Activated CD4-positive, alpha-beta memory T cell treated with anti-CD3 and anti-CD28 coated beads, Interleukin-2, amount 10 ng/mL, durations not matched to agents 7 days and 5 days (primary cell): ENCODE data around the gene CEACAM16. TPM values are rescaled to one million over a fixed set of nuclear protein-coding genes. Genes with fewer than 3 reads are reported as not detected.
A peak's percentile ranks its signal among the peaks of the same experiment; 100 is the strongest.
"Not testable (repeated sequence)": the region's sequence is repeated elsewhere in the genome, so short reads cannot be mapped to it uniquely, and the experiment has no call there.

Source experiments
- CTCF ChIA-PET: fragments of 350-600 bp; sonication (Branson Sonifier 250); formaldehyde crosslinking; loops from one replicate; lab custom pipeline; 2021; ENCODE audit warnings: antibody characterized with exemption, inconsistent platforms; lab: Charles Lee
- POLR2A ChIA-PET: fragments of 350-600 bp; sonication (Branson Sonifier 250); formaldehyde crosslinking; loops from one replicate; lab custom pipeline; 2021; ENCODE audit warnings: antibody characterized with exemption; lab: Charles Lee
- DNase-seq: peaks from one replicate; pipeline ENCODE4 v3.0.0-alpha.2; 2020
- H3K27ac Mint-ChIP-seq: one replicate; pipeline ENCODE4 v1.8.0; 2021; ENCODE audit warnings: mild to moderate bottlenecking, mixed read lengths
- H3K27me3 Mint-ChIP-seq: one replicate; pipeline ENCODE4 v1.8.0; 2021; ENCODE audit warnings: mixed read lengths
- H3K36me3 Mint-ChIP-seq: one replicate; pipeline ENCODE4 v1.8.0; 2021; ENCODE audit warnings: low read depth, mixed read lengths
- H3K4me1 Mint-ChIP-seq: one replicate; pipeline ENCODE4 v1.8.0; 2021; ENCODE audit warnings: mixed read lengths
- H3K4me3 Mint-ChIP-seq: one replicate; pipeline ENCODE4 v1.8.0; 2021; ENCODE audit warnings: mild to moderate bottlenecking, mixed read lengths
- H3K9me3 Mint-ChIP-seq: one replicate; pipeline ENCODE4 v1.8.0; 2021; ENCODE audit warnings: mixed read lengths
- total RNA-seq, 2 experiments: library from RNA; stranded (reverse); gene quantifications; one replicate each; pipeline ENCODE4 v1.2.3, GENCODE V29; 2021

Gene CEACAM16
- total RNA-seq, 2 experiments from 2014 or later, result not detected

DNA sequence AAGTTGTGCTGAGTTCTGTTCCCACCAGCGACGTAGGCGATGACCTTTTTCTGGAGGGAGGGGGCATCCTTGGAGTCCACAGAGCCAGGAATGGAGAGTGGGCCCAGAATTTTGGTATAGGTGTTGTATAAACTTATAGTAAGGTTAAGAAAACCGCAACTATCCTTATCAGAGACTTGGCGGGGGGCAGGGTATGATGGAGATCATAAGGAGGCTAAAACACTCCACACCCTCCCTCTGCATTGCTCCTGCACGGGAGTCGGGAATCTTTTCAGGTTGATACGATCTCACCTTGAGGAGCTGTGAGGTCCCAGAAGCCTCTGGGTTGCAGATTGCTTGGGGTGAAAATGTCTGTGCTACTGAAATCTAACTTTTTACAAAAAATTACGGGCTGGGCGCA is 34.0 kb upstream of the CEACAM16 start:
- Mint-ChIP-seq H3K36me3 (no peaks in the 10 kb centered on the region), H3K27ac (no peak overlapping the region), H3K27me3 (no peaks in the 10 kb centered on the region), H3K4me3 (no peak overlapping the region), H3K4me1 (no peaks in the 10 kb centered on the region), H3K9me3 (no peaks in the 10 kb centered on the region)
- ChIA-PET POLR2A (no interaction called here), CTCF (no interaction called here)
- DNase-seq, result no peak

DNA sequence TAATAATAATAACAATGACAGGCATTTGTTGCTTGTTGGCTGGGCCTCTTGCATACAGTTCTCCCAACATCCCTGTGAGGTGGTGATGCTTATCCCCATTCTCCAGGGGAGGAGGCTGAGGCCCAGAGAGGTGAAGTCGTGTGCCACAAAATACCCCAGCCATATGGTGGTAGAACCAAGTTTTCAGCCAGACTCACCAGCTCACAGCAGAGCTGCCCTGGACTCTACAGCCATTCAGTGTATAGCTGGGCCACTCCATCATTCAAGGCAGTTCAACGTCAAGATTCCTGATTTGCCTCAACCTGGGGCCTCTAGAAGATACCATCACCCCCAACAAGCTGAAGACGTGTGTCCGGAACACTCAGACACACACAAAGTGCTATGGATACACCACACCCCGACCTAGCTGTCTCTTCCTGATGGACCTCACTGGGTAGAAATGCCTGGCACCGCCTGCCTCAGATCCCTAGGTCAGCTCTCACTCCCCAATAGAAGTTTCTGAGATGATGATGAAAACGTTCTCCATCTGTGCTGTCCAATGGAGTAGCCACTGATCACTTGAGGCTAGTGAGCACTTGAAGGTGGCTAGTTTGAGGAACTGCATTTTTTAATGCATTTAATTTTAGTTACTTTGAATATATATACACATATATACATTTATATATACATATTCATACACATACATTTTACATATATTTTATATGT is 31.9 kb upstream of the CEACAM16 start:
- no peaks in the 10 kb centered on the region for H3K27me3 Mint-ChIP-seq
- DNase-seq, result no peak
- H3K9me3 Mint-ChIP-seq, result no peaks in the 10 kb centered on the region
- ChIA-PET CTCF (interaction anchor here (0.8 to 2.0 kb wide), 2 partner anchors 10 to 13 kb away, joined by 4 to 7 read pairs; no protein-coding TSS in a partner anchor), POLR2A (no interaction called here)
- H3K4me3 Mint-ChIP-seq, result no peak overlapping the region
- H3K4me1 Mint-ChIP-seq, result no peaks in the 10 kb centered on the region
- no peaks in the 10 kb centered on the region for H3K36me3 Mint-ChIP-seq
- no peak overlapping the region for H3K27ac Mint-ChIP-seq

DNA sequence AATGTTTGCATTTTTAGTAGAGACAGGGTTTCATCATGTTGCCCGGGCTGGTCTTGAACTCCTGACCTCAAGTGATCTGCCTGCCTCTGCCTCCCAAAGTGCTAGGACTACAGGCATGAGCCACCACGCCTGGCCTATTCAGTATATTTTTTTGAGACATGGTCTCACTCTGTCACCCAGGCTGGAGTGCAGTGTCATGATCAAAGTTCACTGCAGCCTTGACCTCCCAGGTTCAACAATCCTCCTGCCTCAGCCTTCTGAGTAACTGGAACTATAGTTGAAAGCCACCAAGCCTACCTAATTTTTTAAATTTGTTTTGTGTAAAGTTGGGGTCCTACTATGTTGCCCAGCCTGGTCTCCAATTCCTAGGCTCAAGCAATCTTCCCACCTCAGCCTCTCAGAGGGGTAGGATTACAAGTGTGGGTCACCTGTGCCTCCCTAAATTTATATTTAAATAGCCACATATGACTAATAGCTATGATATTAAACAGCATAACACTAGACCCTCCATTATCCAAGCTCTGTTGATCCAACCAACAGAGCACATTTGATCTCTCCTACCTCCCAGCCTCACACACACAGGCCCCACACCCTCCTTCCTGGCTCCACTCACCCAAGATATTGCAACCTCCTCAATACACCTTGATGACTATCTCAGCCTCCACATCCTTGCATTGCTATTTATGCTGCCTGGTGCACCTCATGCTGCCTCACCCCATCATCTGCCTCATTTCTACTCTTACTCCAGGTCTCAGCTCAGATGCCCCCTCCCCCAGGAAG is 29.8 kb upstream of the CEACAM16 start:
- H3K27me3 Mint-ChIP-seq, result peaks cover 2% of the 10 kb centered on the region
- ChIA-PET POLR2A (no interaction called here), CTCF (no interaction called here)
- H3K4me3 Mint-ChIP-seq, result no peak overlapping the region
- no peaks in the 10 kb centered on the region for H3K4me1 Mint-ChIP-seq
- no peak overlapping the region for H3K27ac Mint-ChIP-seq
- no peaks in the 10 kb centered on the region for H3K9me3 Mint-ChIP-seq
- peak; percentile 20 for DNase-seq
- H3K36me3 Mint-ChIP-seq, result no peaks in the 10 kb centered on the region

DNA sequence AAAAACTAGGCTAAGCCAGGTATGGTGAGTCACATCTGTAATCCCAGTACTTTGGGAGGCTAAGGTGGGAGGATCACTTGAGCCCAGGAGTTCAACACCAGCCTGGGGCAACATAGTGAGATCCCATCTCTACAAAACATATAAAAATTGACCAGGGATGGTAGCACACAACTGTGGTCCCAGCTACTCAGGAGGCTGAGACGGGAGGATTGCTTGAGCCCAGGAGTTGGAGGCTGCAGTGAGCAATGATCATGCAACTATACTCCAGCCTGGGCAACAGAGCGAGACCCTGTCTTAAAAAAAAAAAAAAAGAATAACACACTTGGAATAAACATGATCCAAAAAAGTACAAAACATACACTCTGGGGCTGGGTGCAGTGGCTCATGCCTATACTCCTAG is 28.9 kb upstream of the CEACAM16 start:
- CTCF ChIA-PET, H3K4me3 Mint-ChIP-seq, DNase-seq, POLR2A ChIA-PET, H3K4me1 Mint-ChIP-seq, H3K36me3 Mint-ChIP-seq, H3K27ac Mint-ChIP-seq, H3K9me3 Mint-ChIP-seq, H3K27me3 Mint-ChIP-seq: not testable (repeated sequence)

DNA sequence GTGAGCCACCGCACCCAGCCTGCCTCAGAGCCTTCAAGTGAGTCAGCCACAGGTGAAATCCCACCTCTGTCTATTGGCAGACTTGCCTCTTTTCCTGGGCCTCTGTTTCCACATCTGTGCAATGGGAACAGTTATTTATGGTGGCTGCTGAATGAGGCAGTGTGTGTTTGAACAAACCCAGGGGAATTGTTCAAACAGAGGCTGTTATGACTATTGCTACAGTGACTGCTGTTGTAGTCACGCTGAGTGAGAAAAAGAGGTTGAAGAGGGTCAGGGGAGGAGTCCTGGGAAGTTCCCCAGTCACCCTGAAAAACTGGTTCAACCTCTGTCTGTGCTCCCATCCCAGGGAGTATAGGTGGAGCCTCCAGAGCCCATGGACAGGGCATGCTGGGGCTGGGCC is 27.6 kb upstream of the CEACAM16 start, which contains the start of gene CEACAM19:
CEACAM19 (plus strand) TSS at position 83 of the 400 bp plus-strand sequence. CDS start 450 bp downstream, outside the sequence.
- Mint-ChIP-seq H3K9me3 (no peaks in the 10 kb centered on the region), H3K4me3 (no peak within 1 kb of the TSS), H3K4me1 (no peaks in the 10 kb centered on the region), H3K27ac (no peak within 1 kb of the TSS), H3K27me3 (peaks cover 2% of the 10 kb centered on the region), H3K36me3 (no peaks in the 10 kb centered on the region)
- no peak for DNase-seq
- ChIA-PET POLR2A (no interaction called here), CTCF (interaction anchor here (1.0 kb wide), 1 partner anchor 99 kb away, joined by 3 read pairs; no protein-coding TSS in a partner anchor)

DNA sequence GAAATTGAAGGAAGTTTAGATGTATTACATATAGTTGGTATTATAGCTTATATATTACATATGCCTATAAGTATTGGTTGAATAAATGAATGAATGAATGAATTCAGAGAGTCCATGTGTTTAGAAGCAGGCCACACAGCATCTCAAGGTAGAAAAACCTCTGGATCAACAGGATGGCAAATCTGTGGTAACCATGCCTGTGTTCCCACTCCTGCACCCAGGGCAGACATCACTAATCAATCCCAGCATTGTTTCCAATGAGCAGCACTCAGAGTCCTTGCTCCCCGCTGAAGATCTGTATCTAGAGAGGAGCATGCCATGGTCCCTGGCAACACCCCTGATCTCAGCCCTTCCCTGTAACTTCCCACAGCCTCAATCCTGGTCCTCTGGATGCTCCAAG is 26.7 kb upstream of the CEACAM16 start:
- peaks cover 2% of the 10 kb centered on the region for H3K27me3 Mint-ChIP-seq
- CTCF ChIA-PET, result interaction anchor here (1.0 to 1.1 kb wide), 2 partner anchors 18 to 98 kb away, joined by 3 to 4 read pairs; no protein-coding TSS in a partner anchor
- no peak overlapping the region for H3K27ac Mint-ChIP-seq

DNA sequence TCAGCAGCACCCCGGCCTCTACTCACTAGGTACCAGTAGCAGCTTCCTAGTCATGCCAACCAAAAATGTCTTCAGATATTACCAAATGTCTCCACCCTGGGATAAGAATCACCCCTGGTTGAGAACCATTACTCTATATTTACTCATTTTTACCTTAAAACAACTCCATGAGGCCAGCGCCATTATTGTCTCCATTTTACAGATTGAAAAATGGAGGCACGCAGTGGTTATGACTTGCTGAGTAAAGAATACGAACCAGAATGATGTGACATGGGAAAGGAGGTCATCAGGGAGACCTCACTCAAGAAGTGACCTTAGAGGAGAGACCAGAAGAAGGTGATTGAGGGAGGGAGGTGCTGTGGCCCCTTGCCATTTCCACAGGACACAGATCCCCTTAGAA is 25.4 kb upstream of the CEACAM16 start:
- H3K36me3 Mint-ChIP-seq, result no peaks in the 10 kb centered on the region
- H3K4me1 Mint-ChIP-seq, result no peaks in the 10 kb centered on the region
- CTCF ChIA-PET, result interaction anchor here (1.1 kb wide), 1 partner anchor 19 kb away, joined by 4 read pairs; no protein-coding TSS in a partner anchor
- H3K4me3 Mint-ChIP-seq, result no peak overlapping the region
- DNase-seq, result no peak
- POLR2A ChIA-PET, result no interaction called here
- no peaks in the 10 kb centered on the region for H3K9me3 Mint-ChIP-seq
- H3K27ac Mint-ChIP-seq, result no peak overlapping the region
- peaks cover 2% of the 10 kb centered on the region for H3K27me3 Mint-ChIP-seq

More for the DNA sequence above, 26.7 kb upstream of the CEACAM16 start:
- no peak for DNase-seq
- Mint-ChIP-seq H3K4me1 (no peaks in the 10 kb centered on the region), H3K4me3 (no peak overlapping the region), H3K9me3 (no peaks in the 10 kb centered on the region), H3K36me3 (no peaks in the 10 kb centered on the region)
- POLR2A ChIA-PET, result no interaction called here

DNA sequence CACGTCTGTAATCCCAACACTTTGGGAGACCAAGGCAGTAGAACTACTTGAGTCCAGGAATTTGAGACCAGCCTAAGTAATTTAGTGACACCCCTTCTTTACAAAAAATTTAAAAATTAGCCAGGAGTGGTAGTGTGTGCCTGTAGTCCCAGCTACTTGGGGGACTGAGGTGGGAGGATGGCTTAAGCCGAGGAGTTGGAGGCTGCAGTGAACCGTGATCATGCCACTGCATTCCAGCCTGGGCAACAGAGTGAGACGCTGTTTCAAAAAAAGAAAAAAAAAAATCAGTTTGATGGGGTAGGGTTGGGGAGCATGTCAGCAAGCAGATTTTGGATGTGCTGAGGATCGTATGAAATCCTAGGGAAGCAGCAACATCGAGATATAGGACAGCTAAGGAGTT is 23.4 kb upstream of the CEACAM16 start:
- peaks cover 4% of the 10 kb centered on the region for H3K27me3 Mint-ChIP-seq
- POLR2A ChIA-PET, result no interaction called here

DNA sequence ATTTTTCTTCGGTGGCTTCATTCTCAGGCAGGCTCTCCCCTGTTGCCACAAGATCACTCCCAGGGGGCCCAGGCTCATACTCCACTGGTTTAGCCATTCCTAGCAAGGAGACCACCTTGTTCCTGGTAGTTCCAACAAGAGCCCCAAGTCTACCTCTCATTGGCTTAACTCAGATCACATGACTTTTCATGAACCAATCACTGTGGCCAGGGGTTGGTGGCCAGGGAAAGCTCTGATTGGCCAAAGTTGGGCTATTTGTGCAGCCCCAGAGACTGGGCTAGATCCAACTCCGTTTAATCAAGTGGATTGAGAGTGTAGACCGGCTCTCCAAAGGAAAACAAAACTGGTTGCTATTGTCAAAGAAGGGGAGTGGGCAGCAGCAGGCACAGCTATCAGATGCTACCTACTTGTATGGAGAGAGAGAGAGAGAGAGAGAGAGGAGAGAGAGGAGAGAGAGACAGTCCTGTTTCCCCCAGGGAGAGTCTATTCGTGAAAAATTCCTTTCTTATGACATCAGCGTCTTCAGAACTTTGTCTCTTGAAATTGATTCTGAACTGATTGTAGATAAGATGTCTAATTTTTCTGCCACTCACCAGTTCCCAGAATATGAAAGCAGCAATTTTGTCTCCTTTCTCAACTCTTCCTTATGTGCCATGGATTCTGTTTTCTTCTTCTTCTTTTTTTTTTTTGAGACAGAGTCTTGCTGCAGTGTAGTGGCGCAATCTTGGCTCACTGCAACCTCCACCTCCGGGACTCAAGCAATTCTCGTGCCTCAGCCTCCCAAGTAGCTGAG is 21.7 kb upstream of the CEACAM16 start:
- peaks cover 4% of the 10 kb centered on the region for H3K27me3 Mint-ChIP-seq
- no peaks in the 10 kb centered on the region for H3K36me3 Mint-ChIP-seq
- H3K9me3 Mint-ChIP-seq, result no peaks in the 10 kb centered on the region
- H3K27ac Mint-ChIP-seq, result no peak overlapping the region
- no peak overlapping the region for H3K4me3 Mint-ChIP-seq
- ChIA-PET POLR2A (no interaction called here), CTCF (interaction anchor here (2.5 kb wide), 1 partner anchor 20 kb away, joined by 6 read pairs; no protein-coding TSS in a partner anchor)
- no peak for DNase-seq
- no peaks in the 10 kb centered on the region for H3K4me1 Mint-ChIP-seq

More for the DNA sequence above, 23.4 kb upstream of the CEACAM16 start:
- Mint-ChIP-seq H3K4me1 (no peaks in the 10 kb centered on the region), H3K4me3 (no peak overlapping the region), H3K27ac (no peak overlapping the region), H3K36me3 (no peaks in the 10 kb centered on the region), H3K9me3 (no peaks in the 10 kb centered on the region)
- CTCF ChIA-PET, result no interaction called here
- DNase-seq, result no peak

DNA sequence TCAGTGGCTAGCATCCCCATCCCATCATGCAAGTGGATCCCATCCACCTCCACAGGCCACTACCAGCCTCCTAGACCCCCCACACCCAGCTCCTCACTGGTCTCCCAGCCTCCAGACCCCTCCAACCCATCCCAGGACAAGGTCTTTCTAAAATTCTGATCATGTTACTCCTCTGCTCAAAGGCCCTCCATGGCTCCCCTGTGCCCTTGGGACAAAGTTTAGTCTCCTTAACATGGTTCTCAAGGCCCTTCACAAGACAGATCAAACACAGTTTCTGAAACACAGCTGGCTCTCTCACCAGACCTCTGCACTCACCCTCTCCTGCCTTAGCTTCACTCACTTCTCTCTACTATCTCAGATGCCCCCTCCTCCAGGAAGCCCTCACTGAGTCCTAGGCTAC is 18.4 kb upstream of the CEACAM16 start:
- ChIA-PET POLR2A (no interaction called here), CTCF (interaction anchor here (1.0 to 1.3 kb wide), 2 partner anchors 9 to 44 kb away, joined by 3 to 4 read pairs; no protein-coding TSS in a partner anchor)
- H3K9me3 Mint-ChIP-seq, result no peaks in the 10 kb centered on the region
- H3K27me3 Mint-ChIP-seq, result peaks cover 6% of the 10 kb centered on the region
- no peak overlapping the region for H3K27ac Mint-ChIP-seq
- peaks cover 8% of the 10 kb centered on the region for H3K4me1 Mint-ChIP-seq
- DNase-seq, result no peak
- H3K4me3 Mint-ChIP-seq, result no peak overlapping the region
- H3K36me3 Mint-ChIP-seq, result no peaks in the 10 kb centered on the region

DNA sequence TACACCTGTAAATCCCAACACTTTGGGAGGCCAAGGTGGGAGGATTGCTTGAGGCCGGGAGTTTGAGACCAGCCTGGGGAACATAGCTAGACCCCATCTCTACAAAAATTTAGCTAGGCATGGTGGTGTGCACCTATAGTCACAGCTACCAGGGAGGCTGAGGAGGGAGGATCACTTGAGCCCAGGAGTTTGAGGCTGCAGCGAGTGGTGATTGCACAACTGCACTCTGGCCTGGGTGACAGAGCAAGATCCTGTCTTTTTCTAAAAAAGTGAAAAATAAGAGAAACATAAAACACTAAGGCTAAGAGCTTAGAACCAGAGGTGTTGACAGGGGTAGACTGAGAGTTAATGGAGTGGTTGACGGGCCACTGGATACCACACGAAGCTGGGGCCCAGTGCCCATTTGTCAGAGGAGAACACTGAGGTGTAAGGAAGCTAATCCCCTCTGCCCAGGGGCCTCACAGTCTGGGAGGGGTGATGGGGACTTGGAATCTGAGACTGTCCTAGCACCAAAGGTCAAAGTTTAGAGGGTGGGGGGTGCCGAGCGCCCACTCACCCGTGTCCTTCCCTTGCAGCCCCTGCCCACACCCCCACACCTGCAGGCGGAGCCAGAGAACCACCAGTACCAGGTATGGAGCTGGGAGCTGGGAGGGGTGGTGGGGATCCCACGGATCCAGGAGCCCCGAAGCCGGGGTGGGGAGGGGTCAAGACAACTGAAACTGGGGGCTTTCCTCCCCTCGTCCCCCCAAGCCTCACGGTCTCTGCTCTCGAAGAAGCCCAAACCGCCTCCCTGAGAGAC is 16.8 kb upstream of the CEACAM16 start:
- DNase-seq, result no peak
- ChIA-PET CTCF (interaction anchor here (0.9 to 1.3 kb wide), 3 partner anchors 8 to 164 kb away, joined by 3 read pairs; partner anchors contain the start of gene NECTIN2), POLR2A (interaction anchor here (0.6 kb wide), 1 partner anchor 159 kb away, joined by 3 read pairs; no protein-coding TSS in a partner anchor)
- Mint-ChIP-seq H3K4me3 (no peak overlapping the region), H3K4me1 (peaks cover 8% of the 10 kb centered on the region), H3K27ac (no peak overlapping the region), H3K27me3 (peaks cover 12% of the 10 kb centered on the region), H3K9me3 (no peaks in the 10 kb centered on the region), H3K36me3 (no peaks in the 10 kb centered on the region)

DNA sequence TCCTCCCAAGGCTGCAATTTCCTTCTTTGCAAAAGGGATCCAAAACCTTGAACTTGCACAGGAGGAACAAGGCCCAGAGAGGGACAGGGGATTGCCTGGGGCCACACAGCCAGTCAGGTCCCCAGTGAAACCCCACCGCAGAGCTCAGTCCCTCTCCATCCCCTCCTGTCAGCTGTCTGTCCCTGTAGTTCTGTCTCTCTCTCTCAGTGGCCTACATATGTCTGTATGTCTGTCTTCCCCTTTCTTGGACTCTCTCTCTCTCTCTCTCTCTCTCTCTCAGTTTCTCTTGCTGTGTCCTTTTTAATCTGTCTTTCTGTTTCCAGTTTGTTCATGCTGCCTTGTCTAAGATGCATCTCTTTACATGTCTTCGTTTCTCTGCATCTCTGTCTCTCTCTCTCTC is 16.1 kb upstream of the CEACAM16 start:
- DNase-seq, result no peak
- Mint-ChIP-seq H3K27ac (no peak overlapping the region), H3K4me3 (no peak overlapping the region), H3K27me3 (peaks cover 13% of the 10 kb centered on the region), H3K9me3 (no peaks in the 10 kb centered on the region), H3K4me1 (peaks cover 8% of the 10 kb centered on the region), H3K36me3 (no peaks in the 10 kb centered on the region)
- CTCF ChIA-PET, result interaction anchor here (1.2 to 1.3 kb wide), 2 partner anchors 8 to 13 kb away, joined by 3 read pairs; no protein-coding TSS in a partner anchor
- POLR2A ChIA-PET, result interaction anchor here (0.6 kb wide), 1 partner anchor 158 kb away, joined by 3 read pairs; no protein-coding TSS in a partner anchor
